Peyer's patch (tissue), 4 donors: ENCODE measurements around the gene HK2. TPM values are rescaled to one million over a fixed set of nuclear protein-coding genes. Genes with fewer than 3 reads are reported as not detected.
"Not testable (repeated sequence)": the region's sequence is repeated elsewhere in the genome, so short reads cannot be mapped to it uniquely, and the experiment has no call there.

Experiments
- DNase-seq, 3 donors: peaks; one replicate each; pipeline ENCODE4 v3.0.0-alpha.2; 2017 to 2019
- H3K27ac ChIP-seq, 4 donors: fragments of 200-600 bp; sonication (generic); one replicate each; pipeline ENCODE4 v1.5.1; 2016 to 2019
- H3K27me3 ChIP-seq, 2 donors: fragments of 200-600 bp; sonication (generic); one replicate each; pipeline ENCODE4 v1.5.1; 2019
- H3K36me3 ChIP-seq, 3 donors: fragments of 200-600 bp; sonication (generic); one replicate each; pipeline ENCODE4 v1.5.1; 2016 to 2019
- H3K4me1 ChIP-seq, 4 donors: fragments of 200-600 bp; sonication (generic); one replicate each; pipeline ENCODE4 v1.5.1; 2016 to 2019
- H3K4me3 ChIP-seq, 4 donors: fragments of 200-600 bp; sonication (generic); 1 replicate in 3 of 4; 2 replicates in 1 of 4; pipeline ENCODE4 v1.5.1; 2016 to 2019; ENCODE audit warnings: mild to moderate bottlenecking in 1 of 4
- H3K9me3 ChIP-seq, 4 donors: fragments of 200-600 bp; sonication (generic); one replicate each; pipeline ENCODE4 v1.5.1; 2016 to 2019; ENCODE audit warnings: mild to moderate bottlenecking in 1 of 4
- POLR2A ChIP-seq, 2 donors: fragments of 450-650 bp; IDR thresholded peaks; one replicate each; pipeline ENCODE4 v1.5.1; 2017; ENCODE audit warnings: antibody characterized with exemption in 2 of 2, mild to moderate bottlenecking in 2 of 2, moderate library complexity in 2 of 2
- total RNA-seq, 4 donors: library from RNA; depleted of rRNA; stranded (reverse); fragments of >200 nt; gene quantifications; one replicate each; pipeline ENCODE4 v1.1.0, GENCODE V29; 2016
- TF ChIP-seq, protein P1 (sequence below), 6 experiments: fragments of 450-650 bp in 4 of 6; fragments of 200-600 bp in 2 of 6; sonication (generic) in 1 of 6; IDR thresholded peaks; one replicate each; pipeline ENCODE4 v1.5.1; 2017 to 2019; ENCODE audit warnings: antibody characterized with exemption in 6 of 6, mild to moderate bottlenecking in 3 of 6, moderate library complexity in 1 of 6

HK2 gene
- total RNA-seq, 4 donors from 2014 or later, result 9.9 to 39.9 (median 24.8) TPM

DNA sequence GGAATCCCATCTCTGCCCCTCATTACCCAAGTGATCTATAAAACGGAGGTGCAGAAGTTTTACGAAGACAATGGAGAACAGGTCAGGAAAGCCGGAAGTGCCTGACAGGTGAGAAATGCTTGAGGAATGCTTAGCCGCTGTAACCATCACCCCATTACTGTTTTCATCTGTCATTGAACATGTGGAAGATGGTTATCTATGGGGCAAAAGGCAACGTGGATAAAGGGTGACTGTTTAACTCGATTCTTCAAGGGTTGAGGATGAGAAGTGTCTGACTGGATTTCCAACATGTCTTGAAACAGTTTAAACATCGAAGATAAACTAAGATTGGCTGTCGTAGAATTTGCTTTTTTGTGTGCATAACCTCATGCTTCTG is 17.3 kb downstream of the HK2 start:
- peaks cover 0 to 9% (median 0%) of the 10 kb centered on the region in 3 donors for H3K36me3 ChIP-seq
- H3K4me1 ChIP-seq, result peaks cover 0 to 56% (median 15%) of the 10 kb centered on the region in 4 donors
- H3K4me3 ChIP-seq, result no peak overlapping the region
- no peak for DNase-seq
- no peaks in the 10 kb centered on the region for H3K9me3 ChIP-seq
- H3K27me3 ChIP-seq, result no peaks in the 10 kb centered on the region
- TF ChIP-seq POLR2A (IDR thresholded peaks at IDR 0.05), result no peak
- TF ChIP-seq, protein P1, sequence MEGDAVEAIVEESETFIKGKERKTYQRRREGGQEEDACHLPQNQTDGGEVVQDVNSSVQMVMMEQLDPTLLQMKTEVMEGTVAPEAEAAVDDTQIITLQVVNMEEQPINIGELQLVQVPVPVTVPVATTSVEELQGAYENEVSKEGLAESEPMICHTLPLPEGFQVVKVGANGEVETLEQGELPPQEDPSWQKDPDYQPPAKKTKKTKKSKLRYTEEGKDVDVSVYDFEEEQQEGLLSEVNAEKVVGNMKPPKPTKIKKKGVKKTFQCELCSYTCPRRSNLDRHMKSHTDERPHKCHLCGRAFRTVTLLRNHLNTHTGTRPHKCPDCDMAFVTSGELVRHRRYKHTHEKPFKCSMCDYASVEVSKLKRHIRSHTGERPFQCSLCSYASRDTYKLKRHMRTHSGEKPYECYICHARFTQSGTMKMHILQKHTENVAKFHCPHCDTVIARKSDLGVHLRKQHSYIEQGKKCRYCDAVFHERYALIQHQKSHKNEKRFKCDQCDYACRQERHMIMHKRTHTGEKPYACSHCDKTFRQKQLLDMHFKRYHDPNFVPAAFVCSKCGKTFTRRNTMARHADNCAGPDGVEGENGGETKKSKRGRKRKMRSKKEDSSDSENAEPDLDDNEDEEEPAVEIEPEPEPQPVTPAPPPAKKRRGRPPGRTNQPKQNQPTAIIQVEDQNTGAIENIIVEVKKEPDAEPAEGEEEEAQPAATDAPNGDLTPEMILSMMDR (IDR thresholded peaks at IDR 0.05), result no peak
- peak overlapping the region in 2 of 4 donors; percentile 75 for H3K27ac ChIP-seq

DNA sequence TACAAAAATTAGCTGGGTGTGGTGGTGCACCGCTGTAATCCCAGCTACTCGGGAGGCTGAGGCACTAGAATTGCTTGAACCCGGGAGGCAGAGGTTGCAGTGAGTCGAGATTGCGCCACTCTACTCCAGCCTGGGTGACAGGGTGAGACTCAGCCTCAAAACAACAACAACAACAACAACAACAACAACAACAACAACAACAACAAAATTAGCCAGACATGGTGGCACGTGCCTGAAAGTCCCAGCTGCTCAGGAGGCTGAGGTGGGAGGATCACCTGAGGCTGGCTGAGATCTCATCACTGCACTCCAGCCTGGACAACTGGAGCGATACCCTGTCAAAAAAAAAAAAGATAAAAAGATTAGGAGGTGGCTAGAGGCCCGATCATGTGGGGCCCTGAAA is 19.4 kb downstream of the HK2 start:
- Histone ChIP-seq H3K4me1 (peaks cover 0 to 45% (median 13%) of the 10 kb centered on the region in 4 donors), H3K36me3 (peaks cover 0 to 13% (median 0%) of the 10 kb centered on the region in 3 donors)
- not testable (repeated sequence) for H3K27me3 ChIP-seq, H3K9me3 ChIP-seq, H3K4me3 ChIP-seq, H3K27ac ChIP-seq, DNase-seq

DNA sequence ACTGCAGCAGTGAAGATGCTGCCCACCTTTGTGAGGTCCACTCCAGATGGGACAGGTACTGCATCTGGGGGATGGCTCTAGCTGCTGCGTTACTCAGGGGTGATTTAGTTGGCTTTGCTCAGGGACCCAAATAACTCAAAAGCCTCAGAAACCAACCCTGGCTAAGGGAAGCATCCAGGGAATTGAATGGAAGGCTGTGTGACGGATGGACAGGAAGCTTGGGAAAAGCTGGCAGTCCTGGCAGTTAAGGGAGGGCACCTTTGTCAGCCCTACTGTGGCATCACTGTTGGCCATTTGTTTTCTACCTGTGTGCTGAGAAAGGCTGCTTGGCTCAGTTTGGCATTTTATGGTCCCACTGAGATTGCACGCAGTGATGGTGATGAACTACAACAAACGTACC is 20.5 kb downstream of the HK2 start:
- Histone ChIP-seq H3K27ac (no peak overlapping the region), H3K9me3 (no peaks in the 10 kb centered on the region), H3K36me3 (peaks cover 0 to 13% (median 0%) of the 10 kb centered on the region in 3 donors), H3K4me1 (peaks cover 0 to 37% (median 7%) of the 10 kb centered on the region in 4 donors), H3K27me3 (no peaks in the 10 kb centered on the region), H3K4me3 (no peak overlapping the region)
- TF ChIP-seq, protein P1 (IDR thresholded peaks at IDR 0.05), result no peak
- no peak for TF ChIP-seq POLR2A (IDR thresholded peaks at IDR 0.05)
- no peak for DNase-seq

DNA sequence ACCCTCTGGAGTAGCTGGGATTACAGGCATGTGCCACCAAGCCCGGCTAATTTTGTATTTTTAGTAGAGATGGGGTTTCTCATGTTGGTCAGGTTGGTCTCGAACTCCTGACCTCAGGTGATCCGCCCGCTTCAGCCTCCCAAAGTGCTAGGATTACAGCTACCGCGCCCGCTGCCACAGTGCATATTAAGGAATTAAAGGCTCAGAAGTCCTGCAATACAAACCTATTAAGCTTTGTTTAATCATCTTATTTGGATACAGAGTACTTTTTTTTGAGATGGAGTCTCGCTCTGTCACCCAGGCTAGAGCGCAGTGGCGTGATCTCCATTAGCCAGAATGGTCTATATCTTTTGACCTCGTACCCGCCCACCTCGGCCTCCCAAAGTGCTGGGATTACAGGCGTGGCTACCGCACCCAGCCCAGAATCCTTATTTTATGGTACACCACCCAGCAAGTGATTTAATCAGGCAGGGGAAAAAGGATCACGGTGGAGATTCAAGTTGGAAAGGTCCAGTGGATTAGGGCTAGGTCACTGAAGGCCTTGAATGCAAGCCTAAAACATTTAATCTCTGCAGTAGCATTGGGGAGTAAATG is 21.3 kb downstream of the HK2 start:
- Histone ChIP-seq H3K4me1 (peaks cover 0 to 29% (median 5%) of the 10 kb centered on the region in 4 donors), H3K36me3 (peaks cover 0 to 13% (median 0%) of the 10 kb centered on the region in 3 donors), H3K27ac (peak overlapping the region in 2 of 4 donors; percentile 20 to 35)
- H3K9me3 ChIP-seq, H3K4me3 ChIP-seq, DNase-seq, H3K27me3 ChIP-seq: not testable (repeated sequence)

DNA sequence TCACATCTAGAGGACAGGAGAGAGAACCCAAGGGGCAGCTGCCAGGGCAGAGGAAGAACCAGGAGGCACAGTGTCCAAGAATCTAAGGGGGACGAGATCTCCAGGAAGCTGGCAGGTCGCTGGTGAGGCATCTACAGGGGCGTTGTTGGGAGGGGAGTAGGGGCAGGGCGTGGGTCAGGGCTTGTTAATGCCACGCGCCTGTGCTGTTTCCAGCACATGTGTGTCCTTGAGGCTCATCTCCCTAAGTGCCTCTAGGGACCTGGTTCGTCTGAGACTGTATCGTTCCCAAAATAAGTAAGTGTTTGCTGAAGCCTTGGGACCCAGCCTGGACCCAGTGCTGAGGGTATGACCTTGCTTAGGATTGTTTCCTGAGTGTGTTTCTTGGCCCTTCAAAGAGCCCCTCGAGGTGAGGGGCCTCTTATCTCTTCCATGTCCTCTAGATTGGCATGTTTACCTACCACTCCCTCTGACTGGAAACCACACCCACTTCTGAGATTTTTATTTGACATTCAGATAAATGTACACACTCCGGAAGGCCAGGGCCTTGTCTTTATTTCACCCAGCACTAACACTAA is 22.2 kb downstream of the HK2 start:
- peak overlapping the region in 2 of 4 donors; percentile 20 to 35 for H3K27ac ChIP-seq
- no peaks in the 10 kb centered on the region for H3K27me3 ChIP-seq
- peak in 1 of 3 donors; percentile 72 for DNase-seq
- no peaks in the 10 kb centered on the region for H3K9me3 ChIP-seq
- peaks cover 0 to 25% (median 0%) of the 10 kb centered on the region in 4 donors for H3K4me1 ChIP-seq
- H3K36me3 ChIP-seq, result peaks cover 0 to 13% (median 0%) of the 10 kb centered on the region in 3 donors
- no peak overlapping the region for H3K4me3 ChIP-seq
- no peak for TF ChIP-seq POLR2A (IDR thresholded peaks at IDR 0.05)
- TF ChIP-seq, protein P1 (IDR thresholded peaks at IDR 0.05), result peak in 2 of 6 experiments; percentile 3 to 6

DNA sequence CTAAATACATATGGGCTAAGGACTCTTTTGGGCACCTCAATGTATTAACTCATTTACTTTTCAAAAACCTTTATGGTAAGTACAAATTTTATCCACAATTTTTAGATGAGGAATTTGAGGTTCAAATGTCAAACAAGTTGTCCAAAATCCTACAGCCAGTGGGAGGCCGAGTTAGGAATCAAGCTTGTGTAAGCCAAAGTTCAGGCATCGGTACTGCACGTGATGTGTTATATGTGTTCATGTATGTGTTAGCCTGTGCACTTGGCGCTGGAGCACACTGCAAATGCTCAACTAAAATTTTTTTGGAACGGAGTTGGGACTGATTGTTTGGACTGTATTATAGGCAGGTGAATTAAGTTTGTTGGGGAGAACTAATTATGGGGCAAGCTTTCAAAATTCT is 22.7 kb downstream of the HK2 start:
- Histone ChIP-seq H3K4me1 (peaks cover 0 to 24% (median 0%) of the 10 kb centered on the region in 4 donors), H3K27ac (no peak overlapping the region), H3K9me3 (no peaks in the 10 kb centered on the region), H3K4me3 (no peak overlapping the region), H3K27me3 (no peaks in the 10 kb centered on the region), H3K36me3 (peaks cover 0 to 13% (median 0%) of the 10 kb centered on the region in 3 donors)
- no peak for DNase-seq
- TF ChIP-seq, protein P1 (IDR thresholded peaks at IDR 0.05), result no peak
- TF ChIP-seq POLR2A (IDR thresholded peaks at IDR 0.05), result no peak
